Astrocyte (in vitro differentiated cells and primary cell): ENCODE measurements around the gene PSMG3. TPM values are rescaled to one million over a fixed set of nuclear protein-coding genes. Genes with fewer than 3 reads are reported as not detected.

ENCODE experiments used
- DNase-seq: peaks from one replicate; pipeline ENCODE4 v3.0.0-alpha.2; 2010; ENCODE audit warnings: low read depth
- FAIRE-seq: peaks from 2 replicates; lab custom pipeline; 2011; peaks lifted over from hg19 to GRCh38; lab: Jason Lieb, UNC
- H2AFZ ChIP-seq: 2 replicates; pipeline ENCODE4 v1.6.0; 2012; ENCODE audit warnings: low read depth, low read length, inconsistent platforms
- H3K27ac ChIP-seq: 2 replicates; pipeline ENCODE4 v1.5.1; 2011; ENCODE audit warnings: low read depth, low read length, inconsistent platforms
- H3K27me3 ChIP-seq: 2 replicates; pipeline ENCODE4 v1.6.0; 2011; ENCODE audit warnings: low read length, inconsistent platforms; ENCODE audit not compliant: insufficient read depth
- H3K36me3 ChIP-seq: 2 replicates; pipeline ENCODE4 v1.5.1; 2011; ENCODE audit warnings: low read length, inconsistent platforms; ENCODE audit not compliant: insufficient read depth
- H3K4me1 ChIP-seq: 2 replicates; pipeline ENCODE4 v1.5.1; 2011; ENCODE audit warnings: low read length, inconsistent platforms; ENCODE audit not compliant: insufficient read depth
- H3K4me2 ChIP-seq: 2 replicates; pipeline ENCODE4 v1.6.0; 2012; ENCODE audit warnings: low read length, inconsistent platforms
- H3K4me3 ChIP-seq: 2 replicates; pipeline ENCODE4 v1.5.1; 2011; ENCODE audit warnings: low read depth, mild to moderate bottlenecking, low read length, inconsistent platforms; ENCODE audit not compliant: insufficient read depth
- H3K79me2 ChIP-seq: 2 replicates; pipeline ENCODE4 v1.6.0; 2012; ENCODE audit warnings: mild to moderate bottlenecking, low read length, inconsistent platforms; ENCODE audit not compliant: insufficient read depth
- H3K9ac ChIP-seq: 2 replicates; pipeline ENCODE4 v1.6.0; 2012; ENCODE audit warnings: mild to moderate bottlenecking, low read length, inconsistent platforms
- H3K9me3 ChIP-seq: 2 replicates; pipeline ENCODE4 v1.5.1; 2012; ENCODE audit warnings: low read depth, mild to moderate bottlenecking, low read length, inconsistent platforms; ENCODE audit not compliant: insufficient read depth
- H4K20me1 ChIP-seq: 2 replicates; pipeline ENCODE4 v1.6.0; 2012; ENCODE audit warnings: low read length, inconsistent platforms; ENCODE audit not compliant: insufficient read depth
- H3K27ac Mint-ChIP-seq: one replicate; pipeline ENCODE4 v1.8.0; 2021; ENCODE audit warnings: mild to moderate bottlenecking, mixed read lengths; ENCODE audit not compliant: unreplicated experiment
- H3K27me3 Mint-ChIP-seq: one replicate; pipeline ENCODE4 v1.8.0; 2021; ENCODE audit warnings: low read depth, mixed read lengths; ENCODE audit not compliant: unreplicated experiment
- H3K36me3 Mint-ChIP-seq: one replicate; pipeline ENCODE4 v1.8.0; 2021; ENCODE audit warnings: low read depth, mixed read lengths; ENCODE audit not compliant: unreplicated experiment
- H3K4me1 Mint-ChIP-seq: one replicate; pipeline ENCODE4 v1.8.0; 2021; ENCODE audit warnings: low read depth, mixed read lengths; ENCODE audit not compliant: unreplicated experiment
- H3K4me3 Mint-ChIP-seq: one replicate; pipeline ENCODE4 v1.8.0; 2021; ENCODE audit warnings: mild to moderate bottlenecking, moderate library complexity, mixed read lengths; ENCODE audit not compliant: unreplicated experiment
- H3K9me3 Mint-ChIP-seq: one replicate; pipeline ENCODE4 v1.8.0; 2021; ENCODE audit warnings: mild to moderate bottlenecking, mixed read lengths; ENCODE audit not compliant: unreplicated experiment
- CTCF ChIP-seq: IDR thresholded peaks from 2 replicates; pipeline ENCODE4 v1.5.1; 2011; ENCODE audit warnings: low read depth, mild to moderate bottlenecking, inconsistent platforms, low read length, moderate library complexity; ENCODE audit not compliant: insufficient read depth
- EZH2 ChIP-seq: IDR thresholded peaks from 2 replicates; pipeline ENCODE4 v1.6.1; 2012; ENCODE audit warnings: mild to moderate bottlenecking, low read length, inconsistent platforms; ENCODE audit not compliant: insufficient read depth
- total RNA-seq: library from RNA; stranded (reverse); gene quantifications from 2 replicates; pipeline ENCODE4 v1.2.1, GENCODE V29; 2021

PSMG3 gene
- total RNA-seq, 1 donor from 2014 or later, result 30.3 TPM

- TF ChIP-seq EZH2, result no peak
- TF ChIP-seq CTCF, result no peak
- peaks cover 18% of the 10 kb centered on the region for H3K4me1 Mint-ChIP-seq
- Histone ChIP-seq H3K4me2 (peak overlapping the region; percentile 97), H3K36me3 (no peaks in the 10 kb centered on the region), H3K9ac (peak overlapping the region; percentile 100), H3K4me3 (peak overlapping the region; percentile 60), H3K27ac (peak overlapping the region; percentile 100), H4K20me1 (peaks cover 9% of the 10 kb centered on the region), H2AFZ (no peak overlapping the region), H3K27me3 (no peaks in the 10 kb centered on the region), H3K4me1 (peaks cover 45% of the 10 kb centered on the region), H3K79me2 (peaks cover 71% of the 10 kb centered on the region), H3K9me3 (no peaks in the 10 kb centered on the region)
- H3K4me3 Mint-ChIP-seq, result no peak overlapping the region
- no peaks in the 10 kb centered on the region for H3K27me3 Mint-ChIP-seq
- H3K9me3 Mint-ChIP-seq, result no peaks in the 10 kb centered on the region
- DNase-seq, result no peak
- no peak overlapping the region for H3K27ac Mint-ChIP-seq
- no peak for FAIRE-seq
- peaks cover 4% of the 10 kb centered on the region for H3K36me3 Mint-ChIP-seq
Observed at GRCh38 chr7:1538544-1539180, 31.2 kb downstream of the PSMG3 start.

DNA sequence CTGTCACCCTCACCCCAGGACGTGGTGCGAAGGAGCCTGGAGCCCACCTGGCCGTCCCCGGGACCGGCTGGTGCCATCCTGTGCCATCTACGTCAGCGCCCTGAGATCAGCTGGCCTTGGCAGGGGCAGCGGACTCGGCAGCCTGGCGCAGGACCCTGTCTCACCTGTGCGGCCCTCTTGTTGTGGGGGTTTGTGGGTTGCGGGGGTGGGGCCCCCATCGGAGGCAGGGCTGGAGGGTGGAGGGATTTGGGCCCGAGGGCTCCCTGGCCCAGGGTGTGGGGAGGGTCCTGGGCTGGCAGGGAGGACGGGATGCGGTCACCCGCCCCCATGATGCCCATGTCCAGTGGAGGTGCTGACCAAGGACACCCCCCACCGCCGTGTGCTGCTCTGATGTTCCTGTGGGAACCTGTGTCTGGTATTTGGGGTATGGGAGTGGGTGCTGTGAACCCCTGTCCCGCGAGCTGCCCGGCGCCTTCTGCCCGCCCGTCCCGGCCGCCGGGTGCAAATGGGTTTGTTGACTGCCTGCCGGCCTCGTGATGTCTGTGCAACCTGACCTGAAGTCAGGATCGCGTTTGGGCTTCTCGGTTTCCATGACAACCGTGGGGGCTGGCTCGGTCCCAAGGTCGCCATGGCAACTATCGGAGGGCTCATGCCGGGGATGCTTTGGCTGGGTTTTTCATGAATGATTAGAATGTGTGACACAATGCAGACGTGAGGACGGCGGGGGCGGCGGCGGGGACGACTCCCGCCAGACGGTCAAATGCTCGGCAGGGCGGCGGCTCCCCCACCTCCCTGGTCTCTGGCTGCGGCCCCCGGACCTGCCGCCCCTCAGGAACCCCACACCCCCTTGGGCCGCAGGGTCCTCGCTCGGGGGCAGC, 32.1 kb downstream of the PSMG3 start:
- Histone ChIP-seq H3K4me2 (peak overlapping the region; percentile 97), H3K9me3 (no peaks in the 10 kb centered on the region), H3K27me3 (no peaks in the 10 kb centered on the region), H3K79me2 (peaks cover 79% of the 10 kb centered on the region), H2AFZ (no peak overlapping the region), H3K36me3 (no peaks in the 10 kb centered on the region), H3K9ac (peak overlapping the region; percentile 100), H3K27ac (peak overlapping the region; percentile 100), H3K4me3 (peak overlapping the region; percentile 60), H4K20me1 (peaks cover 17% of the 10 kb centered on the region), H3K4me1 (peaks cover 53% of the 10 kb centered on the region)
- no peak for TF ChIP-seq EZH2
- TF ChIP-seq CTCF, result no peak
- DNase-seq (peak; percentile 92), FAIRE-seq (peak; percentile 76)
- Mint-ChIP-seq H3K27ac (peak overlapping the region; percentile 98), H3K9me3 (no peaks in the 10 kb centered on the region), H3K27me3 (no peaks in the 10 kb centered on the region), H3K36me3 (peaks cover 4% of the 10 kb centered on the region), H3K4me1 (peaks cover 26% of the 10 kb centered on the region), H3K4me3 (peak overlapping the region; percentile 69)
